Endothelial cell of hepatic sinusoid (primary cell): Measurements from ENCODE around the gene SLCO2B1.

ENCODE experiments used
- in situ Hi-C: cut with HindIII; loops from 2 replicates; pipeline ENCODE4 v1.10.0; 2017; ENCODE audit warnings: low sequenced_read_pairs

Gene SLCO2B1

DNA sequence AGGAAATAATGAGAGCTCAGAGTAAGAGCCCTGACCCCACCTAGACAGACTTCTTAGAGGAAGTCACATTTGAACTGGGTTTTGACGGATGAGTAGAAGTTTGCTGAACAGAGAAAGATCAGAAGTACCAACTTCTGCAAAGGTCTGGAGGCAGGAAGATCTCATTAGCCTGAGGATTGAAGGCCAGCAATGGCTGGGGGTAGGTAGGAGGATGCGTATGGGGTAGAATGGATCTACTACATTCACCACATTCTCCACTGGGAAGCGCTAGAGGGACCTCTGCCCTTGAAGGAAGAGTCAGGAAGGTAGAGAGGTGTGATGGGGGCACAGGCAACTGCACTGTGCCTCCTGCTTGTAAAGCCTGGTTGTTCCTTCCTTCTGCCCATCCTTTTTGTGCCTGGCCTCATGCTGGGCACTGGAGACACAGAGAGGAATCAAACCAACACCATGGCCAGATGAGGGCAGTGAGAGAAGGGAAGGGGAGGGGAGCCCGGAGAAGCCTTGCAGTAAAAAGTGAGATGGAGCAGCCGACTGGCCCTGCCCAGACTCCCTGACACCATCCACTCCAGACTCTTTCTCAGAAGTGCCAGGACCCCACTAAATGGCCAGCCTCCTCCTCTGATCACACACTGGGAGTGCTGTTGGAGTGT is 94.6 kb downstream of the SLCO2B1 start:
- in situ Hi-C loops: no loop called here

DNA sequence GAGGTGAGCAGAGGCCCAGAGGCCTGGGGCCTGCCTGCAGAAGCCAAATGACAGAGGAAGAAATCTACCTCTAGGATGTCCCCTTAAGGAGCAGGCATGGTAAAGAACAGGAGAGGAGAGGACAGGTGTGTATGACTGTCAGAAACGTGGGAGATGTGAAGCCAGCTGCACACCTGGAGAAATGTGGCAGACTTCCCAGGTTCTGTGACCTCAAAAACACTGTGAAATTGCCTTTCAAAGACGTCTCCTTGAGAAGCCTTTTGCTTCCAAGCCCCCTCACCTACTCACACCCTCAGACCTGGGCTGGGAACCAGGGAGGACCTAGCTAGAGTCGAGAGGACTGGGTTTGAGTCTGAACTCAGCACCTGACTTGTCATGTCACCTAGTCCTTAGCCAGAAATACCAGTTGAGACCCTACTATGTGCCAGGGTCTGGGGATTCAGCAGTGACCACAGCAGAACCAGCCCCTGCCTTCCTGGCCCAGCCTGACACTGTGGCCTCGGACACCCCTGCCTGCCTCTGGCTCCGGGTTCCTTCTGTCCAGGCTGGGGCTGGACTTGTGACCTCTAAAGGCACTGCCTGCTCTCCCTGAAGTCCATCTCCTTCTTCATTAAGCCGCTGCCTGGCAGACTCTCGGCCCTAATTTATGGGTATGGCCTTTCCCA is 95.2 kb downstream of the SLCO2B1 start:
- in situ Hi-C loops: no loop called here

DNA sequence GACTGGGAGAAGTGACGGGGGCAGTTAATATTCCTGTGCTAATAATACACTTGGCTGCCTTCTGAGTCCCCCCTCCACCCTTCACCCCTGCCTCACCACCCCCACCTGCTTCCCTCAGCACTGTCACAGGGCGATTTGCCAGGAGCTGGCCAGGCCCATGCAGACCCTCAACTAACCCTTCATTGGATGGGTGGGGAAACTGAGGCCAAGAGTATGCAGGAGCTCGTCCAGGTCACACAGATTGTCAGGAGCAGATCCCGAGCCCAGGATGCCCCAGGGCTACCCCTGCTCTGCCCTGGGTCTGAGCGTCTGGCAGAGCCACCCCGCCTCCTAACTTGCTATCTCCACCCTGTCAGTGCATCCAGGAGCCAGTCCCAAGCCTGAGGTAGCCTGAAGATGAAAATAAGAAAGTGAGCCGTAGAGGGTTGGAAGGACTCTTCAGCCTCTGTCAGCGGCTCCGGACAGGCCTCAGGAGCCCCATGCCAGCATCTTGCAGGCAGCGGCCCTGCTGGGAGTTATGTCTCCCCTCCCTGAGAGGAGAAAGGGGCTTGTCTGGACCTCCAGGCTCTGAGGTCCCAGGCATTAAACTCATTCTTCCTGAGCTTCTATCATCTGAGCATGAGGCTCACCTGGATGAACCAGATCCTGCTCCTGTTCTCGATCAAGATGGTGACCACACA is 95.9 kb downstream of the SLCO2B1 start:
- in situ Hi-C loops: no loop called here

DNA sequence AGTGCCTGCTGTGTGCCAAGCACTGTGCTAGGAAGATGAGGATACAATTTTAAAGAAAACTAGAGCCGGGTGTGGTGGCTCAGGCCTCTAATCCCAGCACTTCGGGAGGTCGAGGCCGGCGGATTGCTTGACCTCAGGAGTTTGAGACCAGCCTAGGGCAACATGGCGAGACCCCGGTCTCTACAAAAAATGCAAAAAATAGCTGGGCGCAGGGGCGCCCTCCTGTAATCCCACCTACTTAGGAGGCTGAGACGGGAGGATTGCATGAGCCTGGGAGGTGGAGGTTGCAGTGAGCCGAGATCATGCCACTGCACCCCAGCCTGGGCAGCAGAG is 98.0 kb downstream of the SLCO2B1 start:
- in situ Hi-C loops: no loop called here

DNA sequence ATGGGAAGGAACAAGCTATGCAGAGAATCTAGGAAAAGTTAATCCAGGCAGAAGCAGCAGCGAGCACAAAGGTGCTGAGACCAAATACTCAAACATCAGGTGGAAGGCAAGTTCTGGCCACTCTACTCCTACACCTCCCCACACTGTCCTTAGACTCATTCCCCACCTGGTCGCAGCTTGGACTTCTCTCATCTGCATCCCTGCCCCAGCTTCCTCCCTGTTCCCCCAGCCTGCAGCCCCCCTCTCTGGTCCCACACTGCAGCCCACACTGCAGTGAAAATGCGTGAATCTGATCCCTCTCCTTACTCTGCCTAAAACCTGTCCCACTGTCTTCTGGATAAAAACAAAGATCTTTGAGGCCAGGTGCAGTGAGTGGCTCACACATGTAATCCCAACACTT is 98.8 kb downstream of the SLCO2B1 start:
- in situ Hi-C loops: no loop called here

DNA sequence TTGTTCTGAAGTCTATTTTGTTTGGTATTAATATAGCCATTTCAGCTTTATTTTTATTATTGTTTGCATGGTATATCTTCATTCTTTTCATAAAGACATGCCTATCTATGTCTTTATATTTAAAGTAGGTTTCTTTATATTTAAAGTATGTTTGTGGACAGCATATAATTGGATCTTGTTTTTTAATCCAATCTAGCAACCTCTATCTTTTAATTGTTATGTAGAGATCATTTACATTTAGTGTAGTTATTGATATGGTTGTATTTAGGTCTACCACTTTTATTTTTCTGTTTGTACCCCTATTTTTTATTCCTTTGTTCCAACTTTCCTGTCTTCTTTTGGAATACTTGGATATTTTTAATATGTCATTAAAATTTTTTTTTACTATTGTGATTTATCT is 103.4 kb downstream of the SLCO2B1 start:
- in situ Hi-C loops: no loop called here
